Epithelial cell of alveolus of lung (primary cell): ENCODE data around the gene NFKBIB. TPM values are rescaled to one million over a fixed set of nuclear protein-coding genes. Genes with fewer than 3 reads are reported as not detected.

Source experiments
- total RNA-seq: library from RNA; depleted of rRNA; stranded (reverse); fragments of >200 nt; gene quantifications from 2 replicates; pipeline ENCODE4 v1.2.1, GENCODE V29; 2015

NFKBIB gene, protein sequence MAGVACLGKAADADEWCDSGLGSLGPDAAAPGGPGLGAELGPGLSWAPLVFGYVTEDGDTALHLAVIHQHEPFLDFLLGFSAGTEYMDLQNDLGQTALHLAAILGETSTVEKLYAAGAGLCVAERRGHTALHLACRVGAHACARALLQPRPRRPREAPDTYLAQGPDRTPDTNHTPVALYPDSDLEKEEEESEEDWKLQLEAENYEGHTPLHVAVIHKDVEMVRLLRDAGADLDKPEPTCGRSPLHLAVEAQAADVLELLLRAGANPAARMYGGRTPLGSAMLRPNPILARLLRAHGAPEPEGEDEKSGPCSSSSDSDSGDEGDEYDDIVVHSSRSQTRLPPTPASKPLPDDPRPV
- 16.2 and 20.2 TPM in 2 replicates for total RNA-seq

DNA sequence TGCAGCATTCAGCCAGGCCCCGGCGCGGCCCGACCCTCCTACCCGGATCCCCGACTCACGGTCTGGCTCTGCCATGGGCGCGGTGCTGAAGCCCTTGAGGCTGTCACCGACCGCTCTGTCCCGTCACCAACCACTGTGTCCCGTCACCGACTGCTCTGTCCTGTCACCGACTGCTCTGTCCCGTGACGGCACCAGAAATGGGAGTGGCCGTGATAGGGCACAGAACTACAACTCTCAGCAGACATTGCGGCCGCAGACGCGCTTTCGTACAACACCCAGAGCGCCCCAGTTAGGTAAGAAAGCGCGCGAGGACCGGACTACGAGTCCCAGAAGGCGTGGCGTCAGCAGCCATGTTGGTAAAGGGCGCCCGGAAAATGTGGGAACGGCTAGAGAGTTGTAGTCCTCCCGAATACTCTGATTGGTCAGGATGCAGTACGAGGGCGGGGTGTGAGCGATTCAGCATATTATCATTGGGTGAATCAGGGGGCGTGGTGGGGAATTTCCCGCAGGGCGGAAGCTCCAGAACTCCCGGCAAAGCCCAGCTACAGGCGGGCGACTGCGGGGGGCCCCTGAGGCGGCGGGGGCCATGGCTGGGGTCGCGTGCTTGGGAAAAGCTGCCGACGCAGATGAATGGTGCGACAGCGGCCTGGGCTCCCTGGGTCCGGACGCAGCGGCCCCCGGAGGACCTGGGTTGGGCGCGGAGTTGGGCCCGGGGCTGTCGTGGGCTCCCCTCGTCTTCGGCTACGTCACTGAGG lies at the start of gene NFKBIB, which contains the start of gene SIRT2:
NFKBIB (plus strand) TSS at position 523 of the 755 bp plus-strand sequence; CDS start at position 587, 64 bp downstream.
SIRT2 (minus strand) TSS at position 172 of the 755 bp plus-strand sequence; CDS start at position 75, 97 bp downstream.

DNA sequence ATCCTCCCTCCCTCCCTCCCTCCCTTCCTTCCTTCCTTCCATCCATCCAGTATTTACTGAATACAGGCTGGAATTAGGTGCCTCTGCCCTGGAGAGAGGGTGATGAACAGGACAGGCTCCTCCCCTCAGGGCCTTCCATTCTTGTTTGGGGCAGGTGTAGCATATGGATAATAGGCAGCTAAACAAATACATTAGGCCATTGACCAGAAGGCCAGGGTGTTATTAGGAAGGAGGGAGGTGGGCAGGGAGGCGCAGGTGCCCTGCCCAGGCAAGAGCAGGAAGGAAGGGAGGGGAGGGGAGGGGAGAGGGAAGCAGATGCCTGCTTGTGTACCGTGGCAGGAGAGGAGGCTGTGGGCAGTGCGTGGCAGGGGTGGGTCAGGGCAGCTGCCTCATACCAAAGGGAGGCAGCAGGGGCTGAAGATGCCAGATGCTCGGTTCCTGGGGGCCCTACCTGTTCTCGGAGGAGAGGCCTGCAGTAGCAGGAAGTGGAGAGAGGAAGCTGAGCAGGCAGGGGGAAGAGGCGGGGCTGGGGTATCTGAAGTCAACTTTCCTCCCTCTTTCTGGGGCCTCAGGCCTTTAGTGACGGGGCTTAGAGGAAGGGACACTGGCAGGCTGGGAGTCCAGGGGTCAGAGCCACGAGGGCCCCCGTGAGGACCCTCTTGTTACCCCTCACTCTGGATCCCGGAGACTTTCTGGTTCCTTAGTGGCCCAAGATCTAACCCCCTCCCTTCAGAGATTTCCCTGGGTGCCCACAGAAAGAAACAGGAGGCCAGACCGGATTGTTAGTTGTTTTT lies 21.8 kb upstream of the NFKBIB start, which contains the start of gene RINL:
RINL (minus strand) TSS at position 495 of the 794 bp plus-strand sequence. CDS start 1,533 bp downstream, outside the sequence.

DNA sequence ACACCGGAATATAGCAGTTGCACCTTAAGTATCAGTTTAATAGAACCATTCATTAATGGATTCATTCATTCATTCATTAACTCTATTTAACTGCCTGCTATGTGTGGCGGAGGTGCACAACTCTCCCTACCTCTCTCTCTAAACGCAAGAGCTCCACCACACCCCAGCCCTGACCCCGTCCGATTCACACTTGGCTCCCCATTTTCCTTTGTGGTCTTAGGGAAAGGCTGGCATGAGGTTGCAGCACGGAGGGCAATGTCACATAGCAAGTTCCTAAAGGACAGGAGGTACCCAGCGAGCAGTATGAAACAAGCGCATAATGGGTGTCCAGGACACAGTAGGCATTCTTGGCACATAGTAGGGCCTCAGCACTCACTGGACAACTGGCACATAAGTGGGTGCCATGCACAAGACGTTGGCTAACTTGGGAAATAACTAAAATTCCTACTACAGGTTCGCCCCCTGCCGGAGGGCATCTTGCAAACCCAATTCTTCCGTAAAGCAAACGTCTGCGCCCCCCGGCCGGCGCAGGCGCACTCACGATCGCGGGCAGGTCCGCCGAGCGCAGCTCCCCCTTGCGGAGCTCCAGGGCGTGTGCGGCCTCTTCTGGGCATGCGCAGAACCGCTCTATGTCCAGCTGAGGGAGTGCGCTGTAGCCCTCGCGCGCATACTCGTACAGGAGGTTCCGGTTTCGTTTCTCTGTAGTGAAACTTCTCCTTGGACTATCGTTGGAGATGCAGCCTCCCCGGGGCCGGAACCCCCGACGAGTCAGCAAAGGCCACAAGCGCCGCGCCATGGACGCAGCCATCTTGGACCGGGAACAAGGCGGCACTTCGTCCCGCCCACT lies 30.4 kb downstream of the NFKBIB start, which contains the start of gene SARS2:
SARS2 (minus strand) TSS at position 835 of the 847 bp plus-strand sequence; CDS start at position 808, 27 bp downstream.

DNA sequence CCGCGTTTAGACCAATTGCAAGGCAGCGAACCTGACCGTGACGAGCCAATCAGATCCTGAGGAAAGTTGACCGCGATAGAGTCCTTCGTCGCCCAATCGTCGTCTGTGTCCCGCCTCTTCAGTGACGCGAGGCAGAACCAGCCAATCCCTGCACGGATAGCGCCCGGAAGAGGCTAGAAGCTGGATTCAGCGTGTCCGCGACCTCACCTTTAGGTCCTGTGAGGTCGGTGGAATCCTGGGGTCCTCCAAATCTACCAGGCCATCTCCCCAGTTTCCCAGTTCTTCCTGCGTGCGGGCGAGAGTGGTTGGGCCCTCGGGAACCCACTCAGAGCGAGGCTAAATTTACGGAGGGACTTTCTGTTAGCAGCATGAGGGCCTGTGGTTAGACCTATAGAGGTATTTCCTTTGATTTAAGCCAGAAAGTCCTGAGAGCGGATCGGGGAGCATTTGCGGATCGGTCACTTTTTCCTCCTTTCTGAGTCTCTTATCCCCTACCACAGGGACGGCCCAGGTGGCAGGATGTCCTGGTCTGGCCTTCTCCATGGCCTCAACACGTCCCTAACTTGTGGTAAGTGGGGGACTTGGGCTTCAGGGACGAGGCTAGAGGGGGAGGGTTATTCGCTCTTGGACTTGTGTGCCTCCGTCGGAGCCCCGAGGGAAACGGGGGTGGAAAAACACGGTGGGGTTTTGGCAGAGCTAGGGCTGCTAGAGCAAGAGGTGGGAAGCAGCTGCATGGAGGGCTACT lies 31.2 kb downstream of the NFKBIB start, which contains the start of gene MRPS12:
MRPS12 (plus strand) TSS at position 169 of the 745 bp plus-strand sequence; CDS start at position 520, 351 bp downstream.

Other genes with a start within 250 kb of the NFKBIB start
- gene CAPN12, start 155.5 kb upstream of the NFKBIB start, total RNA-seq = 0.13 and 0.16 TPM in 2 replicates
- gene LGALS7, start 126.5 kb upstream of the NFKBIB start, total RNA-seq = not detected in 2 replicates
- not detected in 2 replicates for gene LGALS7B, start 110.8 kb upstream of the NFKBIB start, total RNA-seq
- gene LGALS4, start 87.0 kb upstream of the NFKBIB start, total RNA-seq = not detected in 2 replicates
- gene ECH1, start 68.2 kb upstream of the NFKBIB start, total RNA-seq = 66.3 and 91.7 TPM in 2 replicates
- gene HNRNPL, start 50.0 kb upstream of the NFKBIB start, total RNA-seq = 221 and 279 TPM in 2 replicates
- gene RINL, start 21.7 kb upstream of the NFKBIB start, total RNA-seq = 4.5 and 5.8 TPM in 2 replicates
- gene SIRT2, start 351 bp upstream of the NFKBIB start, total RNA-seq = 43.0 and 53.8 TPM in 2 replicates
- gene CCER2, start 12.2 kb downstream of the NFKBIB start, total RNA-seq = 0.16 TPM in 1 of 2 replicates, not detected in the other
- 27.8 and 32.5 TPM in 2 replicates for gene SARS2, start 30.8 kb downstream of the NFKBIB start, total RNA-seq
- 32.4 and 61.2 TPM in 2 replicates for gene MRPS12, start 31.0 kb downstream of the NFKBIB start, total RNA-seq
- gene FBXO17, start 75.8 kb downstream of the NFKBIB start, total RNA-seq = 24.3 and 39.8 TPM in 2 replicates
- 2.1 and 3.4 TPM in 2 replicates for gene FBXO27, start 132.6 kb downstream of the NFKBIB start, total RNA-seq
- 0.26 TPM in 1 of 2 replicates, not detected in the other for gene ACP7, start 184.4 kb downstream of the NFKBIB start, total RNA-seq
- gene PAK4, start 225.8 kb downstream of the NFKBIB start, total RNA-seq = 12.0 and 13.6 TPM in 2 replicates